SK-N-SH treated with all-trans-retinoic acid at 6 μM for 48 hours (cell line): ENCODE measurements around the gene LIN7B.

Source experiments
- ATAC-seq: fragments of 200-7000 bp; cut with Tn5 transposase; 3 replicates; pipeline ENCODE4 v1.9.1; 2020; ENCODE audit warnings: mild to moderate bottlenecking, moderate library complexity
- ARNTL ChIP-seq: fragments of 450-650 bp; formaldehyde crosslinking; IDR thresholded peaks from 2 replicates; pipeline ENCODE4 v1.5.0; 2020; ENCODE audit warnings: low read depth, mild to moderate bottlenecking, moderate library complexity, borderline replicate concordance
- BACH2 ChIP-seq: fragments of 250-450 bp; sonication (Bioruptor Pico); IDR thresholded peaks from 2 replicates; pipeline ENCODE4 v1.9.0; 2021; ENCODE audit warnings: mild to moderate bottlenecking, borderline replicate concordance
- ESRRG ChIP-seq: fragments of 250-450 bp; sonication (Bioruptor Pico); IDR thresholded peaks from 2 replicates; pipeline ENCODE4 v1.6.1; 2021; ENCODE audit warnings: mild to moderate bottlenecking
- GLIS3 ChIP-seq: fragments of 250-450 bp; sonication (Bioruptor Pico); IDR thresholded peaks from 2 replicates; pipeline ENCODE4 v1.5.0; 2020; ENCODE audit warnings: mild to moderate bottlenecking, moderate library complexity
- ISL1 ChIP-seq: fragments of 250-450 bp; sonication (Bioruptor Pico); IDR thresholded peaks from 2 replicates; pipeline ENCODE4 v2.1.2; 2022; ENCODE audit warnings: mild to moderate bottlenecking, moderate library complexity
- OSR1 ChIP-seq: fragments of 250-450 bp; sonication (Bioruptor Pico); IDR thresholded peaks from 2 replicates; pipeline ENCODE4 v1.8.0; 2022; ENCODE audit warnings: moderate library complexity, mild to moderate bottlenecking, inconsistent platforms
- RARB ChIP-seq: fragments of 250-450 bp; sonication (Bioruptor Pico); IDR thresholded peaks from 2 replicates; pipeline ENCODE4 v1.8.0; 2021; ENCODE audit warnings: mild to moderate bottlenecking, moderate library complexity
- SNAI2 ChIP-seq: fragments of 250-450 bp; sonication (Bioruptor Pico); IDR thresholded peaks from 2 replicates; pipeline ENCODE4 v1.5.0; 2020; ENCODE audit warnings: mild to moderate bottlenecking, moderate library complexity
- TCF4 ChIP-seq: fragments of 250-450 bp; sonication (Bioruptor Pico); IDR thresholded peaks from 2 replicates; pipeline ENCODE4 v1.8.0; 2021; ENCODE audit warnings: mild to moderate bottlenecking, moderate library complexity, borderline replicate concordance
- TOX ChIP-seq: fragments of 250-450 bp; sonication (Bioruptor Pico); IDR thresholded peaks from 2 replicates; pipeline ENCODE4 v1.8.0; 2021; ENCODE audit warnings: mild to moderate bottlenecking, moderate library complexity, borderline replicate concordance
- ZFP3 ChIP-seq: fragments of 250-450 bp; sonication (Bioruptor Pico); IDR thresholded peaks from 2 replicates; pipeline ENCODE4 v1.5.0; 2020; ENCODE audit warnings: mild to moderate bottlenecking, moderate library complexity
- ZNF8 ChIP-seq: fragments of 450-650 bp; formaldehyde crosslinking; IDR thresholded peaks from 2 replicates; pipeline ENCODE4 v1.5.0; 2020; ENCODE audit warnings: mild to moderate bottlenecking, moderate library complexity
- TF ChIP-seq, protein P1 (sequence below): fragments of 250-450 bp; sonication (Bioruptor Pico); IDR thresholded peaks from 2 replicates; pipeline ENCODE4 v1.5.0; 2020; ENCODE audit warnings: mild to moderate bottlenecking, moderate library complexity
- TF ChIP-seq, protein P2 (sequence below): fragments of 250-450 bp; sonication (Bioruptor Pico); IDR thresholded peaks from 2 replicates; pipeline ENCODE4 v1.5.1; 2021; ENCODE audit warnings: mild to moderate bottlenecking, moderate library complexity
- TF ChIP-seq, protein P3 (sequence below): fragments of 250-450 bp; sonication (Bioruptor Pico); IDR thresholded peaks from 2 replicates; pipeline ENCODE4 v1.8.0; 2020; ENCODE audit warnings: mild to moderate bottlenecking, moderate library complexity, borderline replicate concordance
- TF ChIP-seq, protein P4 (sequence below): fragments of 250-450 bp; sonication (Bioruptor Pico); IDR thresholded peaks from 2 replicates; pipeline ENCODE4 v1.5.1; 2020; ENCODE audit warnings: low read depth, mild to moderate bottlenecking, moderate library complexity

Gene LIN7B

DNA sequence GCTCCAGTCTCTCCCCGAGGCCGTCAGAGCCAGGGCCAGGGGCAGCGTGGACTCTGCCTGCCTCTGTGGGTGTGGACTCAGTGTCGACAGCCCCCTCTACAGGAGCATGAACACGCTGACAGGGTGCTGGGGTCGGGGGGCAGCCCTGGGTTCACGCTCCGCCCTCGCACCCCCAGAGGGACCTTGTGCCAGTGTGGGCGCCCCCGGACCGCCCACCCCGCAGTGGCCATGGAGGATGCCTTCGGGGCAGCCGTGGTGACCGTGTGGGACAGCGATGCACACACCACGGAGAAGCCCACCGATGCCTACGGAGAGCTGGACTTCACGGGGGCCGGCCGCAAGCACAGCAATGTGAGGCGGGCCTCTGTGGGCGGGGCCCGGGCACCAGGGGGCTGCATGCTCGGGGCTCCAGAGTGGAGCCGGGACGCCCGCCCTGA lies 51.7 kb downstream of the LIN7B start:
- ATAC-seq = no peak; the same call in 2 of the 3 replicates
- TF ChIP-seq ISL1 (CRISPR knock-in tag) = no peak
- TF ChIP-seq, protein P1, sequence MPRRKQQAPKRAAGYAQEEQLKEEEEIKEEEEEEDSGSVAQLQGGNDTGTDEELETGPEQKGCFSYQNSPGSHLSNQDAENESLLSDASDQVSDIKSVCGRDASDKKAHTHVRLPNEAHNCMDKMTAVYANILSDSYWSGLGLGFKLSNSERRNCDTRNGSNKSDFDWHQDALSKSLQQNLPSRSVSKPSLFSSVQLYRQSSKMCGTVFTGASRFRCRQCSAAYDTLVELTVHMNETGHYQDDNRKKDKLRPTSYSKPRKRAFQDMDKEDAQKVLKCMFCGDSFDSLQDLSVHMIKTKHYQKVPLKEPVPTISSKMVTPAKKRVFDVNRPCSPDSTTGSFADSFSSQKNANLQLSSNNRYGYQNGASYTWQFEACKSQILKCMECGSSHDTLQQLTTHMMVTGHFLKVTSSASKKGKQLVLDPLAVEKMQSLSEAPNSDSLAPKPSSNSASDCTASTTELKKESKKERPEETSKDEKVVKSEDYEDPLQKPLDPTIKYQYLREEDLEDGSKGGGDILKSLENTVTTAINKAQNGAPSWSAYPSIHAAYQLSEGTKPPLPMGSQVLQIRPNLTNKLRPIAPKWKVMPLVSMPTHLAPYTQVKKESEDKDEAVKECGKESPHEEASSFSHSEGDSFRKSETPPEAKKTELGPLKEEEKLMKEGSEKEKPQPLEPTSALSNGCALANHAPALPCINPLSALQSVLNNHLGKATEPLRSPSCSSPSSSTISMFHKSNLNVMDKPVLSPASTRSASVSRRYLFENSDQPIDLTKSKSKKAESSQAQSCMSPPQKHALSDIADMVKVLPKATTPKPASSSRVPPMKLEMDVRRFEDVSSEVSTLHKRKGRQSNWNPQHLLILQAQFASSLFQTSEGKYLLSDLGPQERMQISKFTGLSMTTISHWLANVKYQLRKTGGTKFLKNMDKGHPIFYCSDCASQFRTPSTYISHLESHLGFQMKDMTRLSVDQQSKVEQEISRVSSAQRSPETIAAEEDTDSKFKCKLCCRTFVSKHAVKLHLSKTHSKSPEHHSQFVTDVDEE (CRISPR knock-in tag) = no peak
- no peak for TF ChIP-seq OSR1 (CRISPR knock-in tag)
- no peak for TF ChIP-seq BACH2 (CRISPR knock-in tag)
- TF ChIP-seq RARB (CRISPR knock-in tag) = no peak

DNA sequence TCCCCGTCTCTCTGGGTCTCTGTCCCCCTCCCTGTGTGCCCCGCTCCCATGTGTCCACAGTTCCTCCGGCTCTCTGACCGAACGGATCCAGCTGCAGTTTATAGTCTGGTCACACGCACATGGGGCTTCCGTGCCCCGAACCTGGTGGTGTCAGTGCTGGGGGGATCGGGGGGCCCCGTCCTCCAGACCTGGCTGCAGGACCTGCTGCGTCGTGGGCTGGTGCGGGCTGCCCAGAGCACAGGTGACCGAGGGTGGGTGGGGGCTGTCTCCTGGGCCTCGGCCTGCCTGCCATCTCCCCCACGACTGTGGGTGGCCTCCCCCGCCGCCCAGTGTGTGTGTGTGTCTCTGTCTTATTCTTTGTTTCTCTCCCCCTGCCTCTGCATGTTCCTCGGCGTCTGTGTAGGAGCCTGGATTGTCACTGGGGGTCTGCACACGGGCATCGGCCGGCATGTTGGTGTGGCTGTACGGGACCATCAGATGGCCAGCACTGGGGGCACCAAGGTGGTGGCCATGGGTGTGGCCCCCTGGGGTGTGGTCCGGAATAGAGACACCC lies 53.8 kb downstream of the LIN7B start:
- no peak for ATAC-seq
- no peak for TF ChIP-seq ISL1 (CRISPR knock-in tag)
- TF ChIP-seq ZFP3 (CRISPR knock-in tag) = no peak
- TF ChIP-seq, protein P2, sequence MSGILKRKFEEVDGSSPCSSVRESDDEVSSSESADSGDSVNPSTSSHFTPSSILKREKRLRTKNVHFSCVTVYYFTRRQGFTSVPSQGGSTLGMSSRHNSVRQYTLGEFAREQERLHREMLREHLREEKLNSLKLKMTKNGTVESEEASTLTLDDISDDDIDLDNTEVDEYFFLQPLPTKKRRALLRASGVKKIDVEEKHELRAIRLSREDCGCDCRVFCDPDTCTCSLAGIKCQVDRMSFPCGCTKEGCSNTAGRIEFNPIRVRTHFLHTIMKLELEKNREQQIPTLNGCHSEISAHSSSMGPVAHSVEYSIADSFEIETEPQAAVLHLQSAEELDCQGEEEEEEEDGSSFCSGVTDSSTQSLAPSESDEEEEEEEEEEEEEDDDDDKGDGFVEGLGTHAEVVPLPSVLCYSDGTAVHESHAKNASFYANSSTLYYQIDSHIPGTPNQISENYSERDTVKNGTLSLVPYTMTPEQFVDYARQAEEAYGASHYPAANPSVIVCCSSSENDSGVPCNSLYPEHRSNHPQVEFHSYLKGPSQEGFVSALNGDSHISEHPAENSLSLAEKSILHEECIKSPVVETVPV = no peak
- no peak for TF ChIP-seq RARB (CRISPR knock-in tag)
- no peak for TF ChIP-seq TCF4
- no peak for TF ChIP-seq TOX
- no peak for TF ChIP-seq ZNF8 (CRISPR knock-in tag)
- TF ChIP-seq, protein P3, sequence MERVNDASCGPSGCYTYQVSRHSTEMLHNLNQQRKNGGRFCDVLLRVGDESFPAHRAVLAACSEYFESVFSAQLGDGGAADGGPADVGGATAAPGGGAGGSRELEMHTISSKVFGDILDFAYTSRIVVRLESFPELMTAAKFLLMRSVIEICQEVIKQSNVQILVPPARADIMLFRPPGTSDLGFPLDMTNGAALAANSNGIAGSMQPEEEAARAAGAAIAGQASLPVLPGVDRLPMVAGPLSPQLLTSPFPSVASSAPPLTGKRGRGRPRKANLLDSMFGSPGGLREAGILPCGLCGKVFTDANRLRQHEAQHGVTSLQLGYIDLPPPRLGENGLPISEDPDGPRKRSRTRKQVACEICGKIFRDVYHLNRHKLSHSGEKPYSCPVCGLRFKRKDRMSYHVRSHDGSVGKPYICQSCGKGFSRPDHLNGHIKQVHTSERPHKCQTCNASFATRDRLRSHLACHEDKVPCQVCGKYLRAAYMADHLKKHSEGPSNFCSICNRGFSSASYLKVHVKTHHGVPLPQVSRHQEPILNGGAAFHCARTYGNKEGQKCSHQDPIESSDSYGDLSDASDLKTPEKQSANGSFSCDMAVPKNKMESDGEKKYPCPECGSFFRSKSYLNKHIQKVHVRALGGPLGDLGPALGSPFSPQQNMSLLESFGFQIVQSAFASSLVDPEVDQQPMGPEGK (CRISPR knock-in tag) = no peak
- TF ChIP-seq GLIS3 (CRISPR knock-in tag) = no peak
- TF ChIP-seq, protein P4, sequence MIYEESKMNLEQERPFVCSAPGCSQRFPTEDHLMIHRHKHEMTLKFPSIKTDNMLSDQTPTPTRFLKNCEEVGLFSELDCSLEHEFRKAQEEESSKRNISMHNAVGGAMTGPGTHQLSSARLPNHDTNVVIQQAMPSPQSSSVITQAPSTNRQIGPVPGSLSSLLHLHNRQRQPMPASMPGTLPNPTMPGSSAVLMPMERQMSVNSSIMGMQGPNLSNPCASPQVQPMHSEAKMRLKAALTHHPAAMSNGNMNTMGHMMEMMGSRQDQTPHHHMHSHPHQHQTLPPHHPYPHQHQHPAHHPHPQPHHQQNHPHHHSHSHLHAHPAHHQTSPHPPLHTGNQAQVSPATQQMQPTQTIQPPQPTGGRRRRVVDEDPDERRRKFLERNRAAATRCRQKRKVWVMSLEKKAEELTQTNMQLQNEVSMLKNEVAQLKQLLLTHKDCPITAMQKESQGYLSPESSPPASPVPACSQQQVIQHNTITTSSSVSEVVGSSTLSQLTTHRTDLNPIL = no peak
- TF ChIP-seq, protein P1 (CRISPR knock-in tag) = no peak
- TF ChIP-seq ESRRG (CRISPR knock-in tag) = no peak
- TF ChIP-seq SNAI2 (CRISPR knock-in tag) = no peak
- no peak for TF ChIP-seq ARNTL (CRISPR knock-in tag)
- no peak for TF ChIP-seq BACH2 (CRISPR knock-in tag)
- no peak for TF ChIP-seq OSR1 (CRISPR knock-in tag)
